MM.1S (cell line): Measurements from ENCODE around the gene CNTNAP2.

Experiments used
- DNase-seq: peaks from one replicate; pipeline ENCODE4 v3.0.0-alpha.2; 2015
- H2AFZ ChIP-seq: fragments of 300-600 bp; sonication (generic); 2 replicates; pipeline ENCODE4 v1.6.0; 2016; ENCODE audit warnings: antibody characterized with exemption, low read length
- H3F3A ChIP-seq: fragments of 300-600 bp; sonication (generic); 2 replicates; pipeline ENCODE4 v1.6.1; 2016; ENCODE audit warnings: mild to moderate bottlenecking, antibody characterized with exemption, low read length, moderate library complexity, mixed read lengths; ENCODE audit not compliant: insufficient read depth
- H3K27ac ChIP-seq: fragments of 300-600 bp; sonication (generic); 2 replicates; pipeline ENCODE4 v1.5.1; 2016; ENCODE audit warnings: mild to moderate bottlenecking, low read length
- H3K27me3 ChIP-seq: fragments of 300-600 bp; sonication (generic); replicated peaks from 2 replicates; pipeline ENCODE4 v1.6.0; 2016; ENCODE audit warnings: low read length; ENCODE audit not compliant: insufficient read depth
- H3K36me3 ChIP-seq: fragments of 300-600 bp; sonication (generic); replicated peaks from 2 replicates; pipeline ENCODE4 v1.6.1; 2016; ENCODE audit warnings: mild to moderate bottlenecking, low read length, mixed read lengths; ENCODE audit not compliant: insufficient read depth
- H3K4me1 ChIP-seq: fragments of 300-600 bp; sonication (generic); 2 replicates; pipeline ENCODE4 v1.6.1; 2016; ENCODE audit warnings: low read length, mixed read lengths
- H3K4me2 ChIP-seq: fragments of 300-600 bp; sonication (generic); 2 replicates; pipeline ENCODE4 v1.6.0; 2016; ENCODE audit warnings: low read depth, low read length
- H3K4me3 ChIP-seq: fragments of 300-600 bp; sonication (generic); 2 replicates; pipeline ENCODE4 v1.5.1; 2016; ENCODE audit warnings: low read length, mixed read lengths
- H3K79me2 ChIP-seq: fragments of 300-600 bp; sonication (generic); 2 replicates; pipeline ENCODE4 v1.6.1; 2016; ENCODE audit warnings: mixed run types, low read length, mixed read lengths
- H3K9ac ChIP-seq: fragments of 300-600 bp; sonication (generic); 2 replicates; pipeline ENCODE4 v1.6.1; 2016; ENCODE audit warnings: low read length, mixed read lengths
- H3K9me2 ChIP-seq: fragments of 300-600 bp; sonication (generic); replicated peaks from 2 replicates; pipeline ENCODE4 v1.6.1; 2016; ENCODE audit warnings: mild to moderate bottlenecking, low read length, mixed read lengths; ENCODE audit not compliant: insufficient read depth
- H3K9me3 ChIP-seq: fragments of 300-600 bp; sonication (generic); replicated peaks from 2 replicates; pipeline ENCODE4 v1.6.1; 2016; ENCODE audit warnings: mild to moderate bottlenecking, low read length, mixed read lengths; ENCODE audit not compliant: insufficient read depth
- H4K20me1 ChIP-seq: fragments of 300-600 bp; sonication (generic); 2 replicates; pipeline ENCODE4 v1.6.1; 2016; ENCODE audit warnings: mild to moderate bottlenecking, low read length, moderate library complexity, mixed read lengths; ENCODE audit not compliant: insufficient read depth
- CTCF ChIP-seq: fragments of 300-600 bp; sonication (generic); IDR thresholded peaks from 2 replicates; pipeline ENCODE4 v1.5.1; 2016; ENCODE audit warnings: antibody characterized with exemption, low read length, mixed read lengths
- EZH2 ChIP-seq: fragments of 300-600 bp; sonication (generic); optimal IDR thresholded peaks from 2 replicates; pipeline ENCODE3; 2017; ENCODE audit warnings: low read depth, mild to moderate bottlenecking, antibody characterized with exemption, low read length, mixed read lengths
- EZH2phosphoT487 ChIP-seq: fragments of 300-600 bp; sonication (generic); IDR thresholded peaks from 2 replicates; pipeline ENCODE4 v1.6.1; 2018; ENCODE audit warnings: antibody characterized with exemption, low read length

The CNTNAP2 gene

GRCh38 chr7:148129023-148129422 is 2012.4 kb downstream of the CNTNAP2 start:
- H3K9me2 ChIP-seq = no peaks in the 10 kb centered on the region
- H3K4me2 ChIP-seq = no peak overlapping the region
- H3F3A ChIP-seq = no peaks in the 10 kb centered on the region
- TF ChIP-seq EZH2 (no peak), CTCF (no peak), EZH2phosphoT487 (no peak)
- no peaks in the 10 kb centered on the region for H3K9me3 ChIP-seq
- H3K79me2 ChIP-seq = no peaks in the 10 kb centered on the region
- no peak overlapping the region for H3K27ac ChIP-seq
- H4K20me1 ChIP-seq = no peaks in the 10 kb centered on the region
- no peak overlapping the region for H3K4me3 ChIP-seq
- no peak for DNase-seq
- no peaks in the 10 kb centered on the region for H3K36me3 ChIP-seq
- H2AFZ ChIP-seq = no peak overlapping the region
- H3K27me3 ChIP-seq = no peaks in the 10 kb centered on the region
- H3K9ac ChIP-seq = no peak overlapping the region
- no peaks in the 10 kb centered on the region for H3K4me1 ChIP-seq

- Histone ChIP-seq H3K4me2 (no peak overlapping the region), H3K9ac (no peak overlapping the region), H4K20me1 (no peaks in the 10 kb centered on the region), H3F3A (no peaks in the 10 kb centered on the region), H3K27ac (no peak overlapping the region), H2AFZ (no peak overlapping the region), H3K9me3 (no peaks in the 10 kb centered on the region), H3K4me3 (no peak overlapping the region), H3K4me1 (no peaks in the 10 kb centered on the region), H3K9me2 (no peaks in the 10 kb centered on the region), H3K36me3 (no peaks in the 10 kb centered on the region), H3K79me2 (no peaks in the 10 kb centered on the region), H3K27me3 (no peaks in the 10 kb centered on the region)
- TF ChIP-seq EZH2phosphoT487 = no peak
- TF ChIP-seq EZH2 = no peak
- TF ChIP-seq CTCF = no peak
- no peak for DNase-seq
These were observed 2018.5 kb downstream of the CNTNAP2 start for GRCh38 chr7:148135116-148135515.

- Histone ChIP-seq H3K27me3 (no peaks in the 10 kb centered on the region), H2AFZ (no peak overlapping the region), H3F3A (no peaks in the 10 kb centered on the region), H3K27ac (no peak overlapping the region), H3K4me3 (no peak overlapping the region), H3K4me2 (no peak overlapping the region), H3K9me3 (no peaks in the 10 kb centered on the region), H3K9me2 (no peaks in the 10 kb centered on the region), H3K36me3 (no peaks in the 10 kb centered on the region), H3K79me2 (no peaks in the 10 kb centered on the region), H4K20me1 (no peaks in the 10 kb centered on the region), H3K4me1 (no peaks in the 10 kb centered on the region), H3K9ac (no peak overlapping the region)
- TF ChIP-seq CTCF (no peak), EZH2 (no peak), EZH2phosphoT487 (no peak)
- DNase-seq = no peak
These were observed 2019.4 kb downstream of the CNTNAP2 start for GRCh38 chr7:148135997-148136396.
